ENCODE data around the gene MCC.

- TF ChIP-seq, protein P1, sequence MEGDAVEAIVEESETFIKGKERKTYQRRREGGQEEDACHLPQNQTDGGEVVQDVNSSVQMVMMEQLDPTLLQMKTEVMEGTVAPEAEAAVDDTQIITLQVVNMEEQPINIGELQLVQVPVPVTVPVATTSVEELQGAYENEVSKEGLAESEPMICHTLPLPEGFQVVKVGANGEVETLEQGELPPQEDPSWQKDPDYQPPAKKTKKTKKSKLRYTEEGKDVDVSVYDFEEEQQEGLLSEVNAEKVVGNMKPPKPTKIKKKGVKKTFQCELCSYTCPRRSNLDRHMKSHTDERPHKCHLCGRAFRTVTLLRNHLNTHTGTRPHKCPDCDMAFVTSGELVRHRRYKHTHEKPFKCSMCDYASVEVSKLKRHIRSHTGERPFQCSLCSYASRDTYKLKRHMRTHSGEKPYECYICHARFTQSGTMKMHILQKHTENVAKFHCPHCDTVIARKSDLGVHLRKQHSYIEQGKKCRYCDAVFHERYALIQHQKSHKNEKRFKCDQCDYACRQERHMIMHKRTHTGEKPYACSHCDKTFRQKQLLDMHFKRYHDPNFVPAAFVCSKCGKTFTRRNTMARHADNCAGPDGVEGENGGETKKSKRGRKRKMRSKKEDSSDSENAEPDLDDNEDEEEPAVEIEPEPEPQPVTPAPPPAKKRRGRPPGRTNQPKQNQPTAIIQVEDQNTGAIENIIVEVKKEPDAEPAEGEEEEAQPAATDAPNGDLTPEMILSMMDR (IDR thresholded peaks at IDR 0.05), result no peak
- no peak for TF ChIP-seq POLR2A (IDR thresholded peaks at IDR 0.05)
Measured at GRCh38 chr5:113488645-113489184, 462 bp upstream of the MCC start.

Measured in thyroid gland (tissue), 4 donors.